Ishikawa (cell line): ENCODE results near the gene CPNE9.

Experiments used
- CEBPB ChIP-seq: IDR thresholded peaks from 2 replicates; pipeline ENCODE4 v1.6.1; 2012
- CREB1 ChIP-seq: IDR thresholded peaks from 2 replicates; pipeline ENCODE4 v1.6.1; 2012; ENCODE audit warnings: low read depth
- EGR1 ChIP-seq: IDR thresholded peaks from 2 replicates; pipeline ENCODE4 v1.6.1; 2012
- EP300 ChIP-seq: IDR thresholded peaks from 2 replicates; pipeline ENCODE4 v1.6.1; 2012; ENCODE audit warnings: borderline replicate concordance
- FOXM1 ChIP-seq: IDR thresholded peaks from 2 replicates; pipeline ENCODE4 v1.6.1; 2012; ENCODE audit warnings: low read depth, borderline replicate concordance
- NFIC ChIP-seq: IDR thresholded peaks from 2 replicates; pipeline ENCODE4 v1.6.1; 2012
- RAD21 ChIP-seq: IDR thresholded peaks from 2 replicates; pipeline ENCODE4 v1.6.1; 2012; ENCODE audit warnings: low read depth
- TAF1 ChIP-seq: IDR thresholded peaks from 2 replicates; pipeline ENCODE4 v1.6.1; 2012; ENCODE audit warnings: low read depth, mild to moderate bottlenecking
- TCF12 ChIP-seq: IDR thresholded peaks from 2 replicates; pipeline ENCODE4 v1.6.1; 2012; ENCODE audit warnings: low read depth
- TEAD4 ChIP-seq: IDR thresholded peaks from 2 replicates; pipeline ENCODE4 v1.6.1; 2012
- YY1 ChIP-seq: IDR thresholded peaks from 2 replicates; pipeline ENCODE4 v1.6.1; 2012; ENCODE audit warnings: low read depth
- ZBTB7A ChIP-seq: IDR thresholded peaks from 2 replicates; pipeline ENCODE4 v1.6.1; 2012; ENCODE audit warnings: low read depth
- TF ChIP-seq, protein P1 (sequence below): IDR thresholded peaks from 2 replicates; pipeline ENCODE4 v1.6.1; 2012
- TF ChIP-seq, protein P2 (sequence below): IDR thresholded peaks from 2 replicates; pipeline ENCODE4 v1.6.1; 2012; ENCODE audit warnings: low read depth, mild to moderate bottlenecking
- TF ChIP-seq, protein P3 (sequence below): IDR thresholded peaks from 2 replicates; pipeline ENCODE4 v1.6.1; 2012

Gene CPNE9

DNA sequence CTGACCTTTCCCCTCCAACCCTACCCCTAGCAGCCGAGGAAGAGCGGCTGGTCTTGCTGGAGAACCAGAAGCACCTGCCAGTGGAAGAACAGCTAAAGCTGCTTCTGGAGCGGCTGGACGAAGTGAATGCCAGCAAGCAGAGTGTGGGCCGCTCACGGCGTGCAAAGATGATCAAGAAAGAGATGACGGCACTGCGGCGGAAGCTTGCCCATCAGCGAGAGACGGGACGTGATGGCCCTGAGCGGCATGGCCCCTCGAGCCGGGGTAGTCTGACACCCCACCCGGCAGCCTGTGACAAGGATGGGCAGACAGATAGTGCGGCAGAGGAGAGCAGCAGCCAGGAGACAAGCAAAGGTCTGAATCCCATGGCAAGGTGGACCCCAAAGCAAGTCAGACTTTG, 39.9 kb downstream of the CPNE9 start:
- TF ChIP-seq EP300 (no peak), RAD21 (no peak), TCF12 (no peak), CREB1 (no peak), TEAD4 (no peak), FOXM1 (no peak), YY1 (no peak), NFIC (no peak), TAF1 (no peak), EGR1 (no peak), ZBTB7A (no peak), CEBPB (no peak)
- TF ChIP-seq, protein P1, sequence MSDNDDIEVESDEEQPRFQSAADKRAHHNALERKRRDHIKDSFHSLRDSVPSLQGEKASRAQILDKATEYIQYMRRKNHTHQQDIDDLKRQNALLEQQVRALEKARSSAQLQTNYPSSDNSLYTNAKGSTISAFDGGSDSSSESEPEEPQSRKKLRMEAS, result no peak
- TF ChIP-seq, protein P2, sequence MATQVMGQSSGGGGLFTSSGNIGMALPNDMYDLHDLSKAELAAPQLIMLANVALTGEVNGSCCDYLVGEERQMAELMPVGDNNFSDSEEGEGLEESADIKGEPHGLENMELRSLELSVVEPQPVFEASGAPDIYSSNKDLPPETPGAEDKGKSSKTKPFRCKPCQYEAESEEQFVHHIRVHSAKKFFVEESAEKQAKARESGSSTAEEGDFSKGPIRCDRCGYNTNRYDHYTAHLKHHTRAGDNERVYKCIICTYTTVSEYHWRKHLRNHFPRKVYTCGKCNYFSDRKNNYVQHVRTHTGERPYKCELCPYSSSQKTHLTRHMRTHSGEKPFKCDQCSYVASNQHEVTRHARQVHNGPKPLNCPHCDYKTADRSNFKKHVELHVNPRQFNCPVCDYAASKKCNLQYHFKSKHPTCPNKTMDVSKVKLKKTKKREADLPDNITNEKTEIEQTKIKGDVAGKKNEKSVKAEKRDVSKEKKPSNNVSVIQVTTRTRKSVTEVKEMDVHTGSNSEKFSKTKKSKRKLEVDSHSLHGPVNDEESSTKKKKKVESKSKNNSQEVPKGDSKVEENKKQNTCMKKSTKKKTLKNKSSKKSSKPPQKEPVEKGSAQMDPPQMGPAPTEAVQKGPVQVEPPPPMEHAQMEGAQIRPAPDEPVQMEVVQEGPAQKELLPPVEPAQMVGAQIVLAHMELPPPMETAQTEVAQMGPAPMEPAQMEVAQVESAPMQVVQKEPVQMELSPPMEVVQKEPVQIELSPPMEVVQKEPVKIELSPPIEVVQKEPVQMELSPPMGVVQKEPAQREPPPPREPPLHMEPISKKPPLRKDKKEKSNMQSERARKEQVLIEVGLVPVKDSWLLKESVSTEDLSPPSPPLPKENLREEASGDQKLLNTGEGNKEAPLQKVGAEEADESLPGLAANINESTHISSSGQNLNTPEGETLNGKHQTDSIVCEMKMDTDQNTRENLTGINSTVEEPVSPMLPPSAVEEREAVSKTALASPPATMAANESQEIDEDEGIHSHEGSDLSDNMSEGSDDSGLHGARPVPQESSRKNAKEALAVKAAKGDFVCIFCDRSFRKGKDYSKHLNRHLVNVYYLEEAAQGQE, result no peak
- TF ChIP-seq, protein P3, sequence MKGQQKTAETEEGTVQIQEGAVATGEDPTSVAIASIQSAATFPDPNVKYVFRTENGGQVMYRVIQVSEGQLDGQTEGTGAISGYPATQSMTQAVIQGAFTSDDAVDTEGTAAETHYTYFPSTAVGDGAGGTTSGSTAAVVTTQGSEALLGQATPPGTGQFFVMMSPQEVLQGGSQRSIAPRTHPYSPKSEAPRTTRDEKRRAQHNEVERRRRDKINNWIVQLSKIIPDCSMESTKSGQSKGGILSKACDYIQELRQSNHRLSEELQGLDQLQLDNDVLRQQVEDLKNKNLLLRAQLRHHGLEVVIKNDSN, result no peak

DNA sequence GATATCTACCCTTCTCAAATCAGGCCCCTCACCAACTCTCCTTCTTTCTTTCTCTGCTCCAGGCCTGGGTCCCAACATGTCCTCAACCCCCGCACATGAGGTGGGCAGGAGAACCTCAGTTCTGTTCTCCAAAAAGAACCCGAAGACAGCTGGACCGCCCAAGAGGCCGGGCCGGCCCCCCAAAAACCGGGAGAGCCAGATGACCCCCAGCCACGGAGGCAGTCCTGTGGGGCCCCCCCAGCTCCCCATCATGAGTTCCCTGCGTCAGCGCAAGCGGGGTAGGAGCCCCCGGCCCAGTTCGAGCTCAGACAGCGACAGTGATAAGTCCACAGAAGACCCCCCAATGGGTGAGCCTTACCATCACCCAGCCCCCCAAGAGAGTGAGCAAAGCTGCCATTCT, 40.5 kb downstream of the CPNE9 start:
- TF ChIP-seq NFIC (no peak), TCF12 (no peak)

DNA sequence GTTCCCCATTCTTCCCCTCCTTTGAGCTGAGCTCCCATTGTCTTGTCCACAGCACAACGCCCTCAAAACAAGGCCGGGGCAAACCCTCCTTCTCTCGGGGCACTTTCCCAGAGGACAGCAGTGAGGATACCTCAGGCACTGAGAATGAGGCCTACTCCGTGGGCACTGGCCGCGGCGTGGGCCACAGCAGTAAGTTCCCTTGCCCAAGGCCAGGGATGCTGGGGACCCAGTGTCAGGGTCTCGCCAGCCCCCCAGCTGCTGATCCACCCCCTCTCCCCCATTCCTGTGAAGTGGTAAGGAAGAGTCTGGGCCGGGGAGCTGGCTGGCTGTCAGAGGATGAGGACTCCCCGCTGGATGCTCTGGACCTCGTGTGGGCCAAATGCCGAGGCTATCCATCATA, 41.9 kb downstream of the CPNE9 start:
- TF ChIP-seq CREB1 (no peak), RAD21 (no peak), FOXM1 (no peak), TCF12 (no peak), CEBPB (no peak), EGR1 (no peak), YY1 (no peak), NFIC (no peak), TEAD4 (no peak), TAF1 (no peak), EP300 (no peak)
- TF ChIP-seq, protein P3, result no peak
- TF ChIP-seq, protein P2, result no peak
- TF ChIP-seq, protein P1, result no peak

DNA sequence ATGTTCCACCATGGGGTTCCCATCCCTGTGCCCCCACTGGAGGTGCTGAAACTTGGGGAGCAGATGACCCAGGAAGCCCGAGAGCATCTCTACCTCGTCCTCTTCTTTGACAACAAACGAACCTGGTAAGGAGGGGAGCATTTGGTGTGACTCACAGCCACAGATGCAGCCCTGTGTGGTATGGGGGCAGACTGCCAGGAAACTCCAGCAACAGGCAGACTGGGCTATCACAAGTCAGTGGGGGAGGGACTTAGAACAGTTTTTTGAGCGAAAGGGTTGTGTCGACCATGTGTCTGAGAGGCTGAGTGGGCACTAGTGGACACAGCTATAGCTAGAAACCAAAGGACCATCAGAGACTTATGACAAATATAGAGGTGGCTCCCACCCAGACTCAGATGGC, 42.7 kb downstream of the CPNE9 start:
- no peak for TF ChIP-seq YY1
- TF ChIP-seq CEBPB, result no peak
- TF ChIP-seq RAD21, result no peak
- TF ChIP-seq TEAD4, result no peak
- no peak for TF ChIP-seq EGR1
- TF ChIP-seq, protein P2, result no peak

DNA sequence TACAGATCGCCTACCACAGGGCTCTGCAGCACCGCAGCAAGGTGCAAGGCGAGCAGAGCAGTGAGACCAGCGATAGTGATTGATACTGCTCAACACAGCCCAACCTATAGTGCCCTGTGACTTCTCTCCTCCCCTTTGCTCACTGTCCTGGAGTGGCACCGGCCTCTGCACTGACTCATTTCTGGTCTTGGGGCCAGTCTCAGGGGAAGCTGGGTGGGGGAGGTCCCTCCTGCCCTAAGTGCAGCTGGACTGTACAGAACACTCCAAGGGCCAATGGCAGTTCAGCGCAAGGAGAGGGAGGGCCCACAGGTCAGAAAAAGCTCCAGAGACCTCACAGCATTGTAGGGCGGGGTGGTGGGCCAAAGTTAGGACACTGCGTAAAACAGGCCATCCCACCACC, 43.6 kb downstream of the CPNE9 start:
- no peak for TF ChIP-seq NFIC
- TF ChIP-seq TCF12, result no peak
- TF ChIP-seq, protein P1, result no peak
- TF ChIP-seq TAF1, result no peak
- TF ChIP-seq EGR1, result no peak
- no peak for TF ChIP-seq ZBTB7A
